ENCODE results near the gene PSMB3.
"Not testable (repeated sequence)": the region's sequence is repeated elsewhere in the genome, so short reads cannot be mapped to it uniquely, and the experiment has no call there.

DNA sequence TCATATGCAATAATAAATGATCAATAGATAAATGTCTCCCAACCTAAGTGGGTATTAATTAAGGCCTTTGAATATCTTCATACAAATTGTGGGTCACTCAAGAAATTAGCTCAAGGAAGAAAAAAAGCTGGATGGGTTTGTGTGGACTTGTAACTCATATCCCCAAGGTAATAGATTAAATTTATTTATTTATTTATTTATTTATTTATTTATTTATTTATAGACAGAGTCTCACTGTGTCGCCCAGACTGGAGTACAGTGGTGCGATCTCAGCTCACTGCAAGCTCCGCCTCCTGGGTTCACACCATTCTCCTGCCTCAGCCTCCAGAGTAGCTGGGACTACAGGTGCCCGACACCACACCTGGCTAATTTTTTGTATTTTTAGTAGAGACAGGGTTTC, 35.5 kb downstream of the PSMB3 start:
- TF ChIP-seq ZNF274 (IDR thresholded peaks at IDR 0.05; ENCODE audit: low read depth, low read length); YY1 (IDR thresholded peaks at IDR 0.05; ENCODE audit: insufficient read depth, insufficient read length): not testable (repeated sequence)
